ENCODE data around the gene FHIT.

FHIT gene

GRCh38 chr3:61251174-61251972, at the start of gene FHIT:
FHIT (minus strand) TSS chr3:61251452.
- DNase-seq = peak; percentile 77

DNA sequence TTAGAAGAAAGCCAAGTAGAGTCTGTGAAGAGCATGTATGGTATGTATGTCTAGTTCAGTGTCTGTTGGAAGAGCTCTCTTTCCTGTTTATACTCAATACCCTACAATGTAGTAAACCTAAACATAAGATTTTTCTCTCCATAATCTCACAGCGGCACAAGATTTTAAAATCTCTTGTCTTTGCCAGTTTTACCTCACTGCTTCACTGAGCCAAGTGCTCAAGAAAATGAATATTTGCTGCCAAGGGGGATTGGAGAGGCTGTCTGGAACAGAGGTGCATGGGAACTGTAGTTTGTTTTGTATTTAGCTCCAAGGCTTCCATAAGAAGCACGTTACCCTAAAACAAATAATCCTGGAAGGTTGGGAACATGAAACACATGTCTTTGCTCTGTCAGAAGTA, 49.5 kb upstream of the FHIT start:
- no peak for DNase-seq

DNA sequence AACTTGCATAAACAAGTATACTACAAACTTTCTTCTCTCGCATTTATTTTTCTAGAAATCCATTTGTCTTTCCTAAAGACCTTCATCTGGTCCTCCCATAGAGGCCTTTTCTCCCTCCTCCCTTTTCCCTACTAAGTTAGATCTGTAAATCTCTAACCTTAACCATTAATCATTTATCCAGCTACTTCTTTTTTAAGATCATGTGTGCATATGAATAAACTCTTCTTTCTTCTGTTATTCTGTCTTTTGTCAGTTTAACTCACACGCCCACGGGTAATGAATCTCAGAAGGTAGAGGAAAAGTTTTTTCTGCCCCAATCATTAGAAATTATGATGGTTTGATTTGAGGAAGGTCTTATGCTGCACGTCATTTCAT, 48.7 kb upstream of the FHIT start:
- DNase-seq = no peak

GRCh38 chr3:61299343-61300005, 48.2 kb upstream of the FHIT start:
- no peak for DNase-seq

GRCh38 chr3:61297821-61298220, 46.6 kb upstream of the FHIT start:
- no peak for DNase-seq

- DNase-seq = no peak
Measured at GRCh38 chr3:61288446-61288845, 37.2 kb upstream of the FHIT start.

- no peak for DNase-seq
Measured at GRCh38 chr3:61283876-61284275, 32.6 kb upstream of the FHIT start.

DNA sequence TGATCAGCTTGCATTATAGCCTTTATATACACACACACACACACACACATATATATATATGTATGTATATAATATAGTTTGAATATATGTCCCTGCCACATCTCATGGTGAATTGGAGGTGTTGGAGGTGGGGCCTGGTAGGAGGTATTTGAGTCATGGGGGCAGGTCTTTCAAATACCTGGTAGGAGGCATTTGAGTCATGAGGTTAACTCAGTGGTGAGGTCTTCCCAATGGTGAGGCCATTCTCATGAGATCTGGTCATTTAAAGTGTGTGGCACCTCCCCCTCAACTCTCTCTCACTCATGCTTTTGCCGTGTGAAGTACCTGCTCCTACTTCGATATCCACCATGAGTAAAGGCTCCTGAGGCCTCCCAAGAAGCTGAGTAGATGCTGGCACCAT, 27.5 kb upstream of the FHIT start:
- no peak for DNase-seq

DNA sequence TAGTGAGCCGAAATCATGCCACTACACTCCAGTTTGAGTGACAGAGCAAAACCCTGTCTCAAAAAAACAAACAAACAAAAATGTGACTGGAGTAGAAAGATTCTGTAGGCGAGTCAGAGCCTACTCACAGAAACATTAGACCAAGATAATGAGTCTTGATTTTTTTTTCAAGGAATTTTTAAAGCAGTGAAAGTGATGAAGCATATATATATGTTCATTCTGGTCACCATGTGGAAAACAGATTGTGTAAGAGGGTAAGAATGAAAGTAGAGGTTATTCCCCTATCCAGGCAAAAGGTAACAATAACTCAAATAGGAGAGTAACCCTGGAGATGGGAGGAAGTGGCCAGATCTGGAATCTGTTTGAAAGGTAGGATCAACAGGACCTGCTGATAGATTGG, 26.2 kb upstream of the FHIT start:
- no peak for DNase-seq

DNA sequence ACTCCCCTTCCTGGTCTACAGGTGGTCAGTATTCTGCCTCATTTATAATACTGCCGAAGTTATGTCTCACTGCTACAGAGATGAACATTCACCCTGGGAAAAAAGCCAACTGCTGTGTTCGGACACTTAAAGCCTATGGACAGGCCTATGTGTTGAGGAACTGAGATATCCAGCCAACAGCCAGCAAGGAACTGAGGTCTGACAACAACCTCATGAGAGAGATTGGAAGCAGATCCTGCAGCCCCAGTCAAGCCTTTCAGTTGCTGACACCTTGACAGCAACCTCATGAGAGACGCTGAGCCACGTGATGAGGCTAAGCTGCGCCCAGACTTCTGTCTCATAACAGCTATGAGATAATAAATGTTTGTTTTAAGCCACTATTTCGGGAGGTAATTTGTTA, 18.2 kb upstream of the FHIT start:
- DNase-seq = no peak

DNA sequence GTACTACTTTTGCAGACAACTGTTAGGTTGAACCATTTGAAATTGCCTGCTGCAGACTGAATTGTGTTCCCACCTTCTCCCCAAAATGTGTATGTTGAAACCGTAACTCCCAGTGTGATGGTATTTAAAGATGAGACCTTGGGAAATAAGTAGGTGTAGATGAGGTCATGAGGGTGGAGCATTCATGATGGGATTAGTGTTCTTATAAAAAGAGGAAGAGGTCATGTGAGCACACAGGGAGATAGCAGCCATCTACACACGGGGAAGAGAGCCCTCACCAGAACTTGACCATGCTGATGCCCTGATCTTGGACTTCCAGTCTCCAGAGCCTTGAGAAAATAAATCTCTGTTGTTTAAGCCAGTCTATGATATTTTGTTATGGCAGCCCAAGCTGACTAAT, 17.4 kb upstream of the FHIT start:
- no peak for DNase-seq

- DNase-seq = no peak
Measured at GRCh38 chr3:61264281-61264680, 13.0 kb upstream of the FHIT start.

DNA sequence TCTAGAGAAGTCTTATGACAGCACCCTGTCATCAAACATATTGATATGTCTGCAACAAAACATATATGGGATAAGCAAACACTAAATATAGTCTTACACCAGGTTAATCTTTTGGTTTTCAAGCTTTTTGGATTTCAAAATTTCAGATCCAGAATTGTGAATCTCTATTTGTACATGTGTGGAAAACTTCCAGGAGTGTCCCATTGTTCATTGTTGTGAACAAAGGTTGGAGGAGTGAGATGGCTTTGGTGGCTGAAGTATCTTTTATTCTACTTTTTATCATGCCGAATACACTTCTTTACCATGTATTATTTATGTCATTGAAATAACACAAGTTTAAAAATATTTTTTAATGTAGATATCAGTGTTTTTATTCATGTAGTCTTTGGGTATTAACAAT, 5.9 kb upstream of the FHIT start:
- no peak for DNase-seq

GRCh38 chr3:61253756-61254155, 2.5 kb upstream of the FHIT start:
- no peak for DNase-seq

GRCh38 chr3:61252836-61253235, 1.6 kb upstream of the FHIT start:
- no peak for DNase-seq

GRCh38 chr3:61250784-61251173, 473 bp downstream of the FHIT start:
- DNase-seq = no peak

- DNase-seq = no peak
Measured at GRCh38 chr3:61248496-61248895, 2.8 kb downstream of the FHIT start.

DNA sequence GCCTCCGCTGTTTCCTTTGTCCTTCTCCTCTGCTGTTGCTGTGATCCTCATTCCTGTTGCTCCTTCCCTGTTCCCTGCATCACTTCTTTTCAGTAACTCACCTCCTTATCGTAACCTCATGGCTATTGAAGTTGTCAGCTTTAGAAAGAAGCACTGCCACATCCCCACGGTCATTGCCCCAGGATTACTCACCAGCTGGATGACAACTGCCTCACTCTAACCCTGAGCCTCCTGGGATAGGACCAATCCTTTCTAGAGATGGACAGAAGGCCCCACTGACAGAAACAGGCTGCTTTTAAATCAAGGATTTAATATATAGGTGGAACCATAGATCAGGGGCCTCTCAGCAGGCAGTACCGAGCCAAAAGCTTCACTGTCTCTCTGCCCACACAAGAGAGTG, 4.1 kb downstream of the FHIT start:
- DNase-seq = no peak

DNA sequence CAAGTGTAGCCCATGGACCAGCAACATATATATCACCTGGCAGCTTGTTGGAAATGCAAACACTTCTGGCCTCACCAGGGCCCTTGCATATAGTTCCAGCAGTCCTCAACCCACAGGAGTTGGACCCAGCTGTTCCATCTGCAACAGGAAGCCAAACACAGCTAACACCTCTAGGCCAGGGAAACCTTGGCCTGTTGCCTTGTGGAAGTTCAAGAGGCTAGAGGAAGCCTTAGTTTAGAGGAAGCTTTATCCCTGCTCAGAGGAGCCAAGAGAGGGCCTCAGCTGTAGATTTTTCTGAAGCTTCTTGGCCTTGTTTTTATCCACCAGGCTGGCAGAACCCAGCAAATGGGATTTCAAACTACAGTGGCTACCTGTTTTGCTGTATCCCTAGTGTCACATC, 11.4 kb downstream of the FHIT start:
- no peak for DNase-seq

GRCh38 chr3:61237858-61238257, 13.4 kb downstream of the FHIT start:
- DNase-seq = no peak

DNA sequence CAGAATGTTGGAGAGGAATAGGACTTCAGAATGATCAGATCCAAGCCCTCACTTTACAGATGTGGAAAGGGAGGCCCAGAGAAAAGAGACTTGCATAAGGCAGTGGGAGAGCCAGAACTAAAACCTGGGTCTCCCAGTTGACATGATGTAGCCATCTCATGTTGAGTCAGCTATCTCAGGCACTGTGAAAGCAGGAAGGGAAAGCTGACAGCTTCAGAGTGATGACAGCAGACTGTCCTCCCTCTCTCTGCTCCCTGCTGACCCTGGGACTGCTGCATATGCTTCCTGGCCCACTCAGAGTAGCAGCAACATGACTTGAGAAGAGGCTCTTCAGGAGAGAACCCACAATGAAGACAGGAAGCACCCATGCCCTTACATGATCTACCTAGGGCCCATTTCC, 14.7 kb downstream of the FHIT start:
- no peak for DNase-seq

GRCh38 chr3:61233746-61234145, 17.5 kb downstream of the FHIT start:
- DNase-seq = no peak

DNA sequence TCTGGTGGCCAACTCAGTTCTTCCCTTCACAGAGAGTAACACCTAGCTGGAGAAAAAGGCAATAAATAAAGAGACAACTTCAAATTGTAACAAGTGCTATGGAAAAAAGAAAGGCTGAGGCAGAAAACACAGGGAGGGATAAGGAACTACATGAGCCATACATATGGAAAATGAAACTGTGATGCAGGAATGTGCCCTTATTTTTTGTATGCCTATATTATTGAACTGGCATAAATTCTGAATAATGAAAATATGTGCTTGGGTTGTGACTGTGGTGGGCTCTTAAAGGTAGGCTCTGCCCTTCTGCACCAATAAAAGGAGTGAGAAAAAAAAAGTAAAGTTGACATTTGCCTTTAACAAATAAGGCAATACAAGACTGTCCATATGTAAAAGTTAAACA, 19.6 kb downstream of the FHIT start:
- no peak for DNase-seq

DNA sequence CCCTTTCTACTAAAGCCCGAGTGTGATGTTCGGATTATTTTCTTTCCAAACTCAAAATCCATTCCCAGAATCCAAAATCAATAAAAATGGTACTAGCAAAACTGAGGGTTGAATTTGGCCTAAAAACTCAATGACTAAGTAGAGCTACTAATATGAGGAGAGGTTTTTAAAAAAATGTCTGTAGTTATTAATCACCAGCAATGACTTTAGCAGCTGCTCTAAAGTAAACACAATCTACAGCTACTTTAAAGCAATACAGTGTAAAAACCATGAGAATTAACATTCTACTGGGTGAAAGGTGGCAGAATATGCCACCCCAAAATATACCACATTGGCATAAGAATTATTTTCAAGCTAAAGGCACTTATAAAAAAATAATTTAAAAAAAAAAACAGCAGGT, 23.5 kb downstream of the FHIT start:
- DNase-seq = no peak

GRCh38 chr3:61226166-61226686, 25.0 kb downstream of the FHIT start:
- DNase-seq = no peak

All from KG1 (cell line).